GM23248 (cell line): ENCODE measurements around the gene UMAD1. TPM values are rescaled to one million over a fixed set of nuclear protein-coding genes. Genes with fewer than 3 reads are reported as not detected.
"Not testable (repeated sequence)": the region's sequence is repeated elsewhere in the genome, so short reads cannot be mapped to it uniquely, and the experiment has no call there.

Experiments used
- DNase-seq: peaks from one replicate; pipeline ENCODE4 v3.0.0-alpha.2; 2015
- H2AFZ ChIP-seq: fragments of 200-600 bp; sonication (generic); 2 replicates; pipeline ENCODE4 v1.6.1; 2016; ENCODE audit warnings: antibody characterized with exemption
- H3F3A ChIP-seq: fragments of 200-600 bp; sonication (generic); 2 replicates; pipeline ENCODE4 v1.6.1; 2016; ENCODE audit warnings: mild to moderate bottlenecking, antibody characterized with exemption, mixed run types; ENCODE audit not compliant: insufficient read depth
- H3K27ac ChIP-seq: fragments of 200-600 bp; sonication (generic); 2 replicates; pipeline ENCODE4 v1.5.1; 2016; ENCODE audit warnings: mild to moderate bottlenecking
- H3K27me3 ChIP-seq: fragments of 200-600 bp; sonication (generic); replicated peaks from 2 replicates; pipeline ENCODE4 v1.6.1; 2016; ENCODE audit warnings: mild to moderate bottlenecking; ENCODE audit not compliant: insufficient read depth
- H3K36me3 ChIP-seq: fragments of 200-600 bp; sonication (generic); 2 replicates; pipeline ENCODE4 v1.6.1; 2016; ENCODE audit warnings: low read depth, mild to moderate bottlenecking
- H3K4me1 ChIP-seq: fragments of 200-600 bp; sonication (generic); 2 replicates; pipeline ENCODE4 v1.6.1; 2016; ENCODE audit warnings: mild to moderate bottlenecking; ENCODE audit not compliant: insufficient read depth
- H3K4me2 ChIP-seq: fragments of 200-600 bp; sonication (generic); one replicate; pipeline ENCODE4 v1.6.1; 2016; ENCODE audit warnings: mild to moderate bottlenecking; ENCODE audit not compliant: unreplicated experiment
- H3K4me3 ChIP-seq: fragments of 200-600 bp; sonication (generic); 2 replicates; pipeline ENCODE4 v1.5.1; 2016; ENCODE audit warnings: mild to moderate bottlenecking
- H3K79me2 ChIP-seq: fragments of 200-600 bp; sonication (generic); 2 replicates; pipeline ENCODE4 v1.6.1; 2016; ENCODE audit warnings: mild to moderate bottlenecking; ENCODE audit not compliant: insufficient read depth
- H3K9ac ChIP-seq: fragments of 200-600 bp; sonication (generic); 2 replicates; pipeline ENCODE4 v1.6.1; 2016; ENCODE audit warnings: mild to moderate bottlenecking
- H3K9me2 ChIP-seq: fragments of 200-600 bp; sonication (generic); 2 replicates; pipeline ENCODE4 v1.6.1; 2016; ENCODE audit warnings: mixed run types, mild to moderate bottlenecking, moderate library complexity; ENCODE audit not compliant: insufficient read depth
- H3K9me3 ChIP-seq: fragments of 200-600 bp; sonication (generic); one replicate; pipeline ENCODE4 v1.6.1; 2017; ENCODE audit warnings: low read depth
- H4K20me1 ChIP-seq: fragments of 200-600 bp; sonication (generic); 2 replicates; pipeline ENCODE4 v1.6.0; 2016; ENCODE audit not compliant: insufficient read depth
- EZH2 ChIP-seq: fragments of 200-600 bp; sonication (generic); IDR thresholded peaks from 2 replicates; pipeline ENCODE4 v1.6.1; 2018; ENCODE audit warnings: antibody characterized with exemption, mild to moderate bottlenecking; ENCODE audit not compliant: insufficient read depth, poor library complexity, severe bottlenecking
- EZH2phosphoT487 ChIP-seq: fragments of 200-600 bp; sonication (generic); IDR thresholded peaks from 2 replicates; pipeline ENCODE4 v1.6.1; 2018; ENCODE audit warnings: antibody characterized with exemption, moderate library complexity, mild to moderate bottlenecking, low read depth; ENCODE audit not compliant: insufficient read depth
- WGBS, 2 experiments: methylation state at CpG; one replicate each; pipeline ENCODE4 v1.1.6; 2015 to 2017; ENCODE audit warnings: low lambda C conversion rate in 2 of 2, low coverage in 1 of 2; ENCODE audit errors: missing lambda C conversion rate in 2 of 2; 5-methylcytosine and 5-hydroxymethylcytosine counted together
- in situ Hi-C: fragments of 300-500 bp; cut with MboI; formaldehyde crosslinking; loops from 2 replicates; pipeline ENCODE4 v1.15.0; 2020
- polyA plus RNA-seq: library from polyadenylated mRNA; unstranded; fragments of >200 nt; fragmentation: Nextera tagmentation; extraction: Ambion mirVana; gene quantifications from 2 replicates; pipeline ENCODE4 v1.2.1, GENCODE V29; 2016
- total RNA-seq: library from RNA; depleted of rRNA; stranded (reverse); fragments of >200 nt; shearing (Covaris generic); gene quantifications from 2 replicates; pipeline ENCODE4 v1.2.3, GENCODE V29; 2014

The UMAD1 gene
- total and polyA plus RNA-seq, 2 experiments from 2014 or later: 11.8 to 18.6 TPM

DNA sequence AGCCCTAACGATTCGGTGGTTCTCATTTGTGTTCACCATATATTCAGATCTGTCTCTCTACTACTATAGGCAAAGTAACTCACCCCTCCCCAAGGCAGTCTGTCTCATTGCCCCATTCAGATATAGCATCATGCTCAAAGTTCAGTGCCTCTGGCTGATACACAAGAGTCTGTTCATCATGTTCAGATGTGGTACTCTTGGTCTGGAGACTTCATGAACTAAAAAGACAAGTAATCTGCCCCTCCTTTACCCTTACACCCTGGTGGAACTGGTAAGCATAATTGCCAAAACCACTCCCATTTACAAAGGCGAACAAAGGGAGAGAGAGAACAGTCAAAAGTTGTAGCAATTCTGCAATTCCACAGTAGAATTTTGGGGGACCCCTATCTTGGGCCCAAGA is 29.9 kb downstream of the UMAD1 start:
- Histone ChIP-seq H3K4me3 (no peak overlapping the region), H3F3A (no peaks in the 10 kb centered on the region), H3K27me3 (no peaks in the 10 kb centered on the region), H3K36me3 (no peaks in the 10 kb centered on the region), H3K4me2 (no peak overlapping the region), H2AFZ (no peak overlapping the region), H3K9ac (no peak overlapping the region), H4K20me1 (no peaks in the 10 kb centered on the region), H3K79me2 (no peaks in the 10 kb centered on the region), H3K27ac (no peak overlapping the region), H3K9me3 (no peaks in the 10 kb centered on the region), H3K9me2 (no peaks in the 10 kb centered on the region), H3K4me1 (no peaks in the 10 kb centered on the region)
- no peak for DNase-seq
- TF ChIP-seq EZH2: no peak
- no peak for TF ChIP-seq EZH2phosphoT487
- in situ Hi-C loops: no loop called here
- 81 to 84% methylated on average over 3 of the region's 3 CpGs for WGBS, 2 experiments

DNA sequence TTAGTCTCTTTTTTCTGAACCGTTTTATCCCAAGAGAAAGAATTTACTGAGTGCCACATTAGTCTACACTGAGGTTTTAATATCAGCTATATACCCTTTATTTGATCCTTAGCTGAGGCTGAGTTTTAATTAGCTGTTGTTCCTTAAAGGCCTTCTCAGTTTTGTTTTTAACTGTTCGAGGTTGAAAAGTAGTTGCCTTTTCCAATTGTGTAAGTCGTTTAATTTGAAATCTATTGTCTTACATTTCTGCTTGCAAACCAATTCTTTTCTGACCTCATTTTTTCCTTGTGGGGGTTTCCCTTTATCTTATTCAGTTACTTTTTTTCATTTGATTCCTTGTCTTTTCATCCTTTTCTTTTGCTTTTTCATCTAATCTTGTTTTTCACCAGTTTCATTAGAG is 30.8 kb downstream of the UMAD1 start:
- Histone ChIP-seq H3K27ac (no peak overlapping the region), H3K4me3 (no peak overlapping the region), H3K36me3 (no peaks in the 10 kb centered on the region), H3K9ac (no peak overlapping the region), H4K20me1 (no peaks in the 10 kb centered on the region), H3K27me3 (no peaks in the 10 kb centered on the region), H3F3A (no peaks in the 10 kb centered on the region), H3K4me2 (no peak overlapping the region), H3K9me2 (no peaks in the 10 kb centered on the region), H2AFZ (no peak overlapping the region), H3K79me2 (no peaks in the 10 kb centered on the region), H3K4me1 (no peaks in the 10 kb centered on the region), H3K9me3 (no peaks in the 10 kb centered on the region)
- in situ Hi-C loops: no loop called here
- TF ChIP-seq EZH2phosphoT487: no peak
- no peak for TF ChIP-seq EZH2
- WGBS, 2 experiments: 53% methylated on average over 3 of the region's 3 CpGs
- DNase-seq: no peak

DNA sequence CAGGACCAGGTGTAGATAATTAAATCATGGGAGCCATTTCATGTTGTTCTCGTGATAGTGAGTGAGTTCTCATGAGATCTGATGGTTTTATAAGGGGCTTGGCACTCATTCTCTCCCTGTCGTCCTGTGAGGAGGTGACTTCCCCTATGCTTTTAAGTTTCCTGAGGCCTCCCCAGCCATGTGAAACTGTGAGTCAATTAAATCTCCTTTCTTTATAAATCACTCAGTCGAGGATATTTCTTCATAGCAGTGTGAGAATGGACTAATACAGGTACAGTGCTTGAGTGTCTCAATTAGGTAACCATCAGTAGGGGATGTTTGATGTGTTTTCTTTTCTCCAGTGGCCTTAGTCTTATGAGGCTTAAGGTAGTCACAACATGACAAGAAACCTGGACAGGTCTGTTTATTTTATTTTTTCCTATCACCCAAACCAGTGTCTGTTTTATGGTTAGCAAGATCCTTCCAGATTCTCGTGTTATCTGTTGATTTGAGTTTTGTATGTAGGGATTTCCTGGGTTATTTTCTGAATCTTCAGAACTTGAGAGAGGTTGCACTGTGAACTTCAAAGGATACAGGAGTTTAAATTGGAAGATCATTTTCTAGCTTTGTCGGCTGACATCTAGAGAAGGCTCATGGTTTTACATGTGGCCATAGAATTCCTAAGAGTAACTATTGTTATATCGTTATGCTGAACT is 32.1 kb downstream of the UMAD1 start:
- TF ChIP-seq EZH2phosphoT487 (no peak), EZH2 (no peak)
- no peaks in the 10 kb centered on the region for H3K4me1 ChIP-seq
- no peak overlapping the region for H2AFZ ChIP-seq
- no peak for DNase-seq
- WGBS, 2 experiments: 84 to 86% methylated on average over 6 of the region's 6 CpGs
- H3K36me3 ChIP-seq: no peaks in the 10 kb centered on the region
- H3K27ac ChIP-seq: no peak overlapping the region
- H3K27me3 ChIP-seq: no peaks in the 10 kb centered on the region
- H3K4me2 ChIP-seq: no peak overlapping the region
- H3K9me3 ChIP-seq: no peaks in the 10 kb centered on the region
- no peak overlapping the region for H3K4me3 ChIP-seq
- H3K9ac ChIP-seq: no peak overlapping the region
- H3K9me2 ChIP-seq: no peaks in the 10 kb centered on the region
- H3F3A ChIP-seq: no peaks in the 10 kb centered on the region
- no peaks in the 10 kb centered on the region for H4K20me1 ChIP-seq
- in situ Hi-C loops: no loop called here
- no peaks in the 10 kb centered on the region for H3K79me2 ChIP-seq

DNA sequence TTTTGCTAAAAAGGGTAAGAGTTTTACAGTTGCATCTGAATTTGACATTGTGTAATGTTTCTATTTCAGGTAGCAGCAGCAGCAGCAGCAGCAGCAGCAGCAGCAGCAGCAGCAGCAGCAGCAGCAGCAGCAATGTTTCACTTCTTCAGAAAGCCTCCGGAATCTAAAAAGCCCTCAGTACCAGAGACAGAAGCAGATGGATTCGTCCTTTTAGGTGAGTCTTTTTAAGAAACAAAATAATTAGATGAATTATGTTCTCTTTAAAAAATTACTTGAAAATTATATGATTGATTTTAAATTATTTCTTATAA is 32.6 kb downstream of the UMAD1 start:
- Histone ChIP-seq H3K27ac (no peak overlapping the region), H3K9me2 (no peaks in the 10 kb centered on the region), H3K4me1 (no peaks in the 10 kb centered on the region), H2AFZ (no peak overlapping the region), H3K27me3 (no peaks in the 10 kb centered on the region), H3K79me2 (no peaks in the 10 kb centered on the region), H3K36me3 (no peaks in the 10 kb centered on the region), H3K4me3 (no peak overlapping the region), H3K9ac (no peak overlapping the region), H4K20me1 (no peaks in the 10 kb centered on the region), H3K4me2 (no peak overlapping the region), H3F3A (no peaks in the 10 kb centered on the region), H3K9me3 (no peaks in the 10 kb centered on the region)
- in situ Hi-C loops: no loop called here
- no peak for DNase-seq
- TF ChIP-seq EZH2phosphoT487 (no peak), EZH2 (no peak)
- WGBS, 2 experiments: 89 to 91% methylated on average over 2 of the region's 2 CpGs

DNA sequence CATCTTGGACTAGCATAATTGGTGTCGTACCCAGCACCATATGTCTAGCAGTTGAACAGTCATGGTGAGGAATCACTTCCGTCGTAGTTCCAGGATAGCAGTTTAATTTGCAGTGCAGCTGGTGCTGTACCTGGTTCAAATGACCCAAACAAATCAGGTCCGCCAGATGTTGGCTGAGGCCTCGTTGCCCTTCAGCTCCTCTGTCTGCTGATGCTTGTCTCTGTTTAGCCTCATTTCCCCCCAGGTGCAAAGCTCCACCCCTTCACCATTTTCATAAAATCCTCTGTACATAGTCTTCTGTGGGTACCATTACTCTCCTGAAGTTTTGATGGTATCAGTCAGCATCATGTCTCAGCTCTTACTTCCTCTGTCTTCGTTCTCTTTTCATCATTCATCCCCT is 35.1 kb downstream of the UMAD1 start:
- no peaks in the 10 kb centered on the region for H3K4me1 ChIP-seq
- no peaks in the 10 kb centered on the region for H3F3A ChIP-seq
- in situ Hi-C loops: no loop called here
- H4K20me1 ChIP-seq: no peaks in the 10 kb centered on the region
- no peaks in the 10 kb centered on the region for H3K9me3 ChIP-seq
- TF ChIP-seq EZH2 (no peak), EZH2phosphoT487 (no peak)
- H3K79me2 ChIP-seq: no peaks in the 10 kb centered on the region
- no peak overlapping the region for H3K27ac ChIP-seq
- DNase-seq: no peak
- no peaks in the 10 kb centered on the region for H3K9me2 ChIP-seq
- no peaks in the 10 kb centered on the region for H3K36me3 ChIP-seq
- H3K27me3 ChIP-seq: no peaks in the 10 kb centered on the region
- H3K4me2 ChIP-seq: no peak overlapping the region
- 61 to 62% methylated on average over 6 of the region's 6 CpGs for WGBS, 2 experiments
- no peak overlapping the region for H2AFZ ChIP-seq
- no peak overlapping the region for H3K4me3 ChIP-seq
- no peak overlapping the region for H3K9ac ChIP-seq

DNA sequence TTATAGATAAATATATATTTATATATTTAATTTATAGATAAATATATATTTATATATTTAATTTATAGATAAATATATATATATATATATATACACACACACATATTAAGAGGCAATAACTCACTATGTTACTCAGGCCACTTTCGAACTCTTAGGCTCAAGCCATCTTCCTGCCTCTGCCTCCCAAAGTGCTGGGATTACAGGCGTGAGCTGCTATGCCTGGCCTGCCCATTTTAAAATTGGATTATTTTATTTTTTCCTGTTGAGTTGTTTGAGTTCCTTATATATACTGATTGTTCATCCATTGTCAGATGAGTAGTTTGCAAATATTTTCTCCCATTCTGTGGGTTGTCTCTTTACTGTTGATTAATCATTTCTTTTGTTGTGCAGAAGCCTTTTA is 39.1 kb downstream of the UMAD1 start:
- H4K20me1 ChIP-seq, DNase-seq, H3K79me2 ChIP-seq, H3K27me3 ChIP-seq, H3K9ac ChIP-seq, H3K27ac ChIP-seq, H3K4me1 ChIP-seq, in situ Hi-C loops, H3K9me3 ChIP-seq, H3K9me2 ChIP-seq, H3F3A ChIP-seq, H3K4me2 ChIP-seq, H2AFZ ChIP-seq, H3K36me3 ChIP-seq, H3K4me3 ChIP-seq: not testable (repeated sequence)
- WGBS, 2 experiments: 97 to 99% methylated on average over 2 of the region's 2 CpGs
